ENCODE measurements around the gene ALDH1L2. TPM values are rescaled to one million over a fixed set of nuclear protein-coding genes. Genes with fewer than 3 reads are reported as not detected.

Gene ALDH1L2
- total RNA-seq, 2 donors from 2014 or later: 0.22 to 0.27 TPM

GRCh38 chr12:105013892-105014291 lies 70.4 kb downstream of the ALDH1L2 start:
- peaks cover 37% of the 10 kb centered on the region for H3K9me3 Mint-ChIP-seq
- H3K4me3 Mint-ChIP-seq: no peak overlapping the region
- 97 to 98% methylated on average over 8 to 9 of the region's 9 CpGs for WGBS, 2 experiments (ENCODE audit: insufficient coverage in 1 of 2, insufficient read length in 1 of 2)
- H3K4me1 Mint-ChIP-seq: no peaks in the 10 kb centered on the region
- Histone ChIP-seq H3K9ac (ENCODE audit: extremely low read depth, low read length, poor library complexity, severe bottlenecking) (no peak overlapping the region), H3K27me3 (ENCODE audit: control insufficient read depth, insufficient read depth, low read length, poor library complexity, severe bottlenecking) (no peaks in the 10 kb centered on the region), H3K27ac (ENCODE audit: low read depth, low read length) (no peak overlapping the region), H3K36me3 (ENCODE audit: control insufficient read depth, insufficient read depth, low read length) (peaks cover 24% of the 10 kb centered on the region), H3K4me1 (ENCODE audit: control insufficient read depth, insufficient read depth, low read length) (no peaks in the 10 kb centered on the region), H3K9me3 (ENCODE audit: control insufficient read depth, low read length) (peaks cover 4% of the 10 kb centered on the region), H3K4me3 (ENCODE audit: low read length) (no peak overlapping the region)
- peaks cover 72% of the 10 kb centered on the region for H3K36me3 Mint-ChIP-seq (ENCODE audit: low read depth)
- DNase-seq: no peak
- no peak for TF ChIP-seq CTCF (conservative IDR thresholded peaks at IDR 0.05)
- H3K27me3 Mint-ChIP-seq (ENCODE audit: insufficient read depth): no peaks in the 10 kb centered on the region
- peak overlapping the region; percentile 70 for H3K27ac Mint-ChIP-seq

DNA sequence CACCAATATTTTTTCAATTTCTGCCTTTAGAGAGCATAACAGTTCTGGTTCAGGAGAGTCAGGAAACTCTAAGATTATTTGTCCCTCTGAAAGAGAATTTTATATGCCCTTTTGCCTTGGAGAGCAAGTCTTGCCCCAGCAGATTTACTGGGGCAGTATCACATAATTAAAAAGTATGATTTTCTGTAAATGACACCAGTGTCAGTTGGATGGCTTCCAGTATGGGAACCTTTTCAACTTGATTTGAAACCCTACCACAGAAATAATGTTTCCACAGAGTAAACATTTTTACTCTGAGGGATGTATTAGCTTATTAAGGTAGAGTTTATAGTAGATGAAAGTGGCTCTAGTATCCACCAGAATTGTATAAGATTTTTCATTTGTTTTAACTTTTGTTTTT lies 82.8 kb downstream of the ALDH1L2 start:
- H3K4me1 ChIP-seq (ENCODE audit: control insufficient read depth, insufficient read depth, low read length): no peaks in the 10 kb centered on the region
- H3K36me3 ChIP-seq (ENCODE audit: control insufficient read depth, insufficient read depth, low read length): peaks cover 76% of the 10 kb centered on the region
- no peak overlapping the region for H3K27ac Mint-ChIP-seq
- H3K9me3 Mint-ChIP-seq: peaks cover 5% of the 10 kb centered on the region
- H3K4me1 Mint-ChIP-seq: no peaks in the 10 kb centered on the region
- no peak for TF ChIP-seq CTCF (conservative IDR thresholded peaks at IDR 0.05)
- DNase-seq: no peak
- H3K9ac ChIP-seq (ENCODE audit: extremely low read depth, low read length, poor library complexity, severe bottlenecking): no peak overlapping the region
- H3K36me3 Mint-ChIP-seq (ENCODE audit: low read depth): peaks cover 85% of the 10 kb centered on the region
- no peak overlapping the region for H3K4me3 Mint-ChIP-seq
- H3K4me3 ChIP-seq (ENCODE audit: low read length): no peak overlapping the region
- no peaks in the 10 kb centered on the region for H3K27me3 ChIP-seq (ENCODE audit: control insufficient read depth, insufficient read depth, low read length, poor library complexity, severe bottlenecking)
- no peaks in the 10 kb centered on the region for H3K27me3 Mint-ChIP-seq (ENCODE audit: insufficient read depth)
- H3K27ac ChIP-seq (ENCODE audit: low read depth, low read length): no peak overlapping the region
- peaks cover 22% of the 10 kb centered on the region for H3K9me3 ChIP-seq (ENCODE audit: control insufficient read depth, low read length)

DNA sequence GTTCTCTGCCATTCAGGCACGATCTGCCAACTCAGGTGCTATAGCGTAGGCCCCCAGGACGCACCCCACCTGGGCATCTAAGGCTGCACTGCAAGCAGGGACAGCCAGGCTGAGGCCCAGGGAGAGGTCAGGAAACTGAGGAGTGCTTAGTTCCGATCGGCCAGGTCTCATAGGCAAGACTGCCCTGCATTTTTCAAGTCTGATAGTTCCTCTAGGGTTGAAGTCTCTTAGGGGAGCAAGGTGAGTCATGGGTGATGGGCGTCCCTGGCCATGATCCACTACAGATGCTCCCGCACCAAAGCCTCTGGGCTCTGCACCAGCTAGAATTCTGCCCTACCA lies 84.9 kb downstream of the ALDH1L2 start:
- H3K36me3 ChIP-seq (ENCODE audit: control insufficient read depth, insufficient read depth, low read length): peaks cover 84% of the 10 kb centered on the region
- H3K27me3 Mint-ChIP-seq (ENCODE audit: insufficient read depth): no peaks in the 10 kb centered on the region
- no peak overlapping the region for H3K27ac Mint-ChIP-seq
- no peak for DNase-seq
- peaks cover 22% of the 10 kb centered on the region for H3K9me3 ChIP-seq (ENCODE audit: control insufficient read depth, low read length)
- no peak overlapping the region for H3K27ac ChIP-seq (ENCODE audit: low read depth, low read length)
- H3K4me3 ChIP-seq (ENCODE audit: low read length): no peak overlapping the region
- peaks cover 5% of the 10 kb centered on the region for H3K9me3 Mint-ChIP-seq
- no peaks in the 10 kb centered on the region for H3K27me3 ChIP-seq (ENCODE audit: control insufficient read depth, insufficient read depth, low read length, poor library complexity, severe bottlenecking)
- H3K9ac ChIP-seq (ENCODE audit: extremely low read depth, low read length, poor library complexity, severe bottlenecking): no peak overlapping the region
- no peak overlapping the region for H3K4me3 Mint-ChIP-seq
- H3K36me3 Mint-ChIP-seq (ENCODE audit: low read depth): peaks cover 86% of the 10 kb centered on the region
- TF ChIP-seq CTCF (conservative IDR thresholded peaks at IDR 0.05): no peak
- WGBS, 2 experiments (ENCODE audit: insufficient coverage in 1 of 2, insufficient read length in 1 of 2): 90 to 100% methylated on average over 2 to 7 of the region's 7 CpGs
- no peaks in the 10 kb centered on the region for H3K4me1 Mint-ChIP-seq
- no peaks in the 10 kb centered on the region for H3K4me1 ChIP-seq (ENCODE audit: control insufficient read depth, insufficient read depth, low read length)
